OCI-LY7 (cell line): ENCODE measurements around the gene CCDC12. TPM values are rescaled to one million over a fixed set of nuclear protein-coding genes. Genes with fewer than 3 reads are reported as not detected.

Source experiments
- BruUV-seq: library from RNA; stranded (reverse); fragments of 400-500 nt; replicated peaks from 2 replicates; lab custom pipeline; 2021; lab: Mats Ljungman, UMichigan
- CTCF ChIA-PET: fragments of 300-600 bp; sonication (Branson Sonifier 250); formaldehyde crosslinking; loops from one replicate; lab custom pipeline; 2022; ENCODE audit warnings: antibody characterized with exemption; ENCODE audit not compliant: unreplicated experiment; lab: Charles Lee
- POLR2A ChIA-PET: fragments of 300-600 bp; sonication (Branson Sonifier 250); formaldehyde crosslinking; loops from one replicate; lab custom pipeline; 2022; ENCODE audit warnings: antibody characterized with exemption; lab: Charles Lee
- DNase-seq: peaks from one replicate; pipeline ENCODE4 v3.0.0-alpha.2; 2015; ENCODE audit warnings: low spot score
- H2AFZ ChIP-seq: fragments of 200-600 bp; sonication (generic), shearing (Covaris generic); 2 replicates; pipeline ENCODE4 v1.6.1; 2014; ENCODE audit warnings: mild to moderate bottlenecking, antibody characterized with exemption, low read length, moderate library complexity
- H3K27ac ChIP-seq: fragments of 200-600 bp; sonication (generic); 2 replicates; pipeline ENCODE4 v1.5.1; 2014; ENCODE audit warnings: mixed run types, low read depth, mild to moderate bottlenecking, moderate library complexity, low read length, inconsistent platforms; ENCODE audit not compliant: poor library complexity, severe bottlenecking
- H3K36me3 ChIP-seq: fragments of 200-600 bp; sonication (generic); 2 replicates; pipeline ENCODE4 v1.6.1; 2014; ENCODE audit warnings: mild to moderate bottlenecking, antibody characterized with exemption, low read length, moderate library complexity, mixed read lengths; ENCODE audit not compliant: insufficient read depth
- H3K4me1 ChIP-seq: fragments of 200-600 bp; sonication (generic); 2 replicates; pipeline ENCODE4 v1.5.1; 2014; ENCODE audit warnings: mild to moderate bottlenecking, low read length; ENCODE audit not compliant: insufficient read depth, poor library complexity, severe bottlenecking
- H3K4me2 ChIP-seq: fragments of 200-600 bp; sonication (generic); 2 replicates; pipeline ENCODE4 v1.6.1; 2014; ENCODE audit warnings: mild to moderate bottlenecking, low read length
- H3K4me3 ChIP-seq: fragments of 200-600 bp; sonication (generic); 2 replicates; pipeline ENCODE4 v1.5.1; 2014; ENCODE audit warnings: mild to moderate bottlenecking, low read depth, low read length; ENCODE audit not compliant: poor library complexity, severe bottlenecking
- H3K79me2 ChIP-seq: fragments of 200-600 bp; sonication (generic); 2 replicates; pipeline ENCODE4 v1.6.1; 2016; ENCODE audit warnings: low read depth, mild to moderate bottlenecking, low read length, moderate library complexity, mixed read lengths; ENCODE audit not compliant: insufficient read depth
- H3K9me2 ChIP-seq: fragments of 200-600 bp; sonication (generic); 2 replicates; pipeline ENCODE4 v1.6.1; 2016; ENCODE audit warnings: mild to moderate bottlenecking, low read length, mixed read lengths; ENCODE audit not compliant: insufficient read depth
- H3K9me3 ChIP-seq: fragments of 200-600 bp; sonication (generic); 2 replicates; pipeline ENCODE4 v1.6.1; 2014; ENCODE audit warnings: mild to moderate bottlenecking, mixed run types, low read length, mixed read lengths
- H4K20me1 ChIP-seq: fragments of 200-600 bp; sonication (generic); 2 replicates; pipeline ENCODE4 v1.6.1; 2014; ENCODE audit warnings: mild to moderate bottlenecking, antibody characterized with exemption, low read length, moderate library complexity, mixed read lengths; ENCODE audit not compliant: insufficient read depth
- CTCF ChIP-seq: fragments of 200-600 bp; sonication (generic); conservative IDR thresholded peaks from 2 replicates; pipeline ENCODE4 v1.5.1; 2014; ENCODE audit warnings: mild to moderate bottlenecking, antibody characterized with exemption, low read length, moderate library complexity, mixed read lengths
- EZH2phosphoT487 ChIP-seq: fragments of 200-600 bp; sonication (generic); IDR thresholded peaks from 2 replicates; pipeline ENCODE4 v1.6.1; 2018; ENCODE audit warnings: low read depth, borderline replicate concordance, mild to moderate bottlenecking, mixed run types, antibody characterized with exemption, low read length, moderate library complexity, mixed read lengths
- intact Hi-C: fragments of 100-400 bp; cut with micrococcal nuclease; formaldehyde crosslinking; loops from one replicate; pipeline ENCODE4 v1.10.0; 2022; ENCODE audit not compliant: unreplicated experiment
- total RNA-seq, 2 experiments: library from RNA; depleted of rRNA in 1 of 2; stranded (reverse); fragments of >200 nt in 1 of 2; shearing (Covaris generic) in 1 of 2; gene quantifications; 2 replicates each; pipeline ENCODE4 v1.2.3, GENCODE V29; 2014 to 2022

The CCDC12 gene
- total RNA-seq, 2 experiments from 2014 or later = 74.9 to 116 TPM

GRCh38 chr3:46883830-46884185, 92.7 kb downstream of the CCDC12 start:
- intact Hi-C loops = no loop called here
- no TSS peak for BruUV-seq

GRCh38 chr3:46883054-46883829, 93.3 kb downstream of the CCDC12 start:
- intact Hi-C loops = no loop called here
- Histone ChIP-seq H3K4me1 (no peaks in the 10 kb centered on the region), H3K79me2 (no peaks in the 10 kb centered on the region), H3K9me2 (no peaks in the 10 kb centered on the region), H2AFZ (no peak overlapping the region), H3K9me3 (no peaks in the 10 kb centered on the region), H3K4me3 (no peak overlapping the region), H4K20me1 (no peaks in the 10 kb centered on the region; the same call in 1 of the 2 replicates), H3K4me2 (peak overlapping the region; percentile 20; the same call in 1 of the 2 replicates), H3K36me3 (no peaks in the 10 kb centered on the region), H3K27ac (no peak overlapping the region)
- ChIA-PET CTCF (no interaction called here), POLR2A (no interaction called here)
- TF ChIP-seq EZH2phosphoT487 (no peak), CTCF (no peak)
- DNase-seq = no peak
- no TSS peak for BruUV-seq

More at GRCh38 chr3:46883830-46884185, 92.7 kb downstream of the CCDC12 start:
- Histone ChIP-seq H3K4me2 (no peak overlapping the region), H3K27ac (no peak overlapping the region), H3K4me1 (no peaks in the 10 kb centered on the region), H3K9me2 (no peaks in the 10 kb centered on the region), H2AFZ (no peak overlapping the region), H3K36me3 (no peaks in the 10 kb centered on the region), H3K9me3 (no peaks in the 10 kb centered on the region), H4K20me1 (no peaks in the 10 kb centered on the region; the same call in 1 of the 2 replicates), H3K4me3 (no peak overlapping the region), H3K79me2 (no peaks in the 10 kb centered on the region)
- CTCF ChIA-PET = no interaction called here
- no peak for DNase-seq
- POLR2A ChIA-PET = no interaction called here
- TF ChIP-seq EZH2phosphoT487 = no peak
- no peak for TF ChIP-seq CTCF
